Measurements from ENCODE around the gene OLFM2. TPM values are rescaled to one million over a fixed set of nuclear protein-coding genes. Genes with fewer than 3 reads are reported as not detected.
A peak's percentile ranks its signal among the peaks of the same experiment; 100 is the strongest.

Gene OLFM2
- total RNA-seq, 1 experiment from 2014 or later = 1.4 TPM

DNA sequence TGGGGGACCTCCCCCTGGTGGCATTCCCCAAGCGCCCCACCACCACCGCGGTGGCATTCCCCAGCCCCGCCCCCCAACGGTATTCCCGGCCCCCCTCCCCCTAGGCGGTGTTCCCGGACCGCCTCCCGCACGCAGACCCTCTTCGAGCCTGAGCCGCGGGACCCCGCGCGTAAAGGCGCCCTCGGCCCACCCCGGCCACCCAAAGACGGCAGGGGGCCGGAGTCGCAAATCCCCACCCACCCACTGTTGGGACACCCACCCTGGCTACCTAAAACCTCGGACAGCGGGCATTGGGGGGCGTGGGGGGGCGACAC lies 22.4 kb downstream of the OLFM2 start:
- in situ Hi-C loops (cut with HindIII; ENCODE audit: low pct_unique_long_range_greater_than_20kb, low sequenced_read_pairs) = no loop called here
- DNase-seq (ENCODE audit: low read depth) = no peak

DNA sequence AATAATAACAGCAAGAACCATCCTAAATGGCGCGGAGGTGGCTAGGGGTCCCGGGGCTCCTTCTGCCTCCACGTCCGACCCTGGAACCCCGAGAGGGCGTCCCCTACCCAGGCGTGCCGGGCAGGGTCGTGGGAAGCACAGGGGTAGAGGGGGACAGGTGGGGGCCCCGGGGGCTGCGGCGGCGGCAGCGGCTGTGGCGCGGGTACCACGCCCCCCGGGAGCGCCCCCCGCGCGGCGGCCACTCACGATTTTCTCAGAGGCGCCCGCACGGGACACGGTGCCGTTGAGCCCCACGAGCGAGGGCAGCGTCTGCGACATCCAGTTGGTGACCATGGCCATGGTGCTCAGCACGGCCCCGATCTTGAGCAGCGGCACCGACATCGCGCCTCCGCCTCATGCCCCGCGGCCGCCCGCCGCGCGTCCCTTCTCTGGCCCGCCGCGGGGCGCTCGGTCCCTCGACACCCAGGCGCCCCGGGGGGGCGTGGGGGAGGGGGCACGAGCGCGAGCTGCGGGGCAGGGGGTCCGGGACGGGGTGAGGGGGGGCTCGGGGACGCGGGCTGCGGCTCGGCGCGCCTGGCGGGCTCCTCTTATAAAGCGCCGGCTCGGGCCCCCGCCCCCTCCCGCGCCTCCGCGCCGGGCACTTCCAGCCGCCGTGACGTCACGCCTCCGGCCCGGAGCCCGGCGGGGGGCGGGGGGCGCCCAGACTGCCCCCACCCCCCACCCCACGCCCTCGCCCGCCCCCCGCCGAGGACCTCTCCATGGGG lies 22.9 kb downstream of the OLFM2 start:
- in situ Hi-C loops (cut with HindIII; ENCODE audit: low pct_unique_long_range_greater_than_20kb, low sequenced_read_pairs) = no loop called here
- no peak for DNase-seq (ENCODE audit: low read depth)

DNA sequence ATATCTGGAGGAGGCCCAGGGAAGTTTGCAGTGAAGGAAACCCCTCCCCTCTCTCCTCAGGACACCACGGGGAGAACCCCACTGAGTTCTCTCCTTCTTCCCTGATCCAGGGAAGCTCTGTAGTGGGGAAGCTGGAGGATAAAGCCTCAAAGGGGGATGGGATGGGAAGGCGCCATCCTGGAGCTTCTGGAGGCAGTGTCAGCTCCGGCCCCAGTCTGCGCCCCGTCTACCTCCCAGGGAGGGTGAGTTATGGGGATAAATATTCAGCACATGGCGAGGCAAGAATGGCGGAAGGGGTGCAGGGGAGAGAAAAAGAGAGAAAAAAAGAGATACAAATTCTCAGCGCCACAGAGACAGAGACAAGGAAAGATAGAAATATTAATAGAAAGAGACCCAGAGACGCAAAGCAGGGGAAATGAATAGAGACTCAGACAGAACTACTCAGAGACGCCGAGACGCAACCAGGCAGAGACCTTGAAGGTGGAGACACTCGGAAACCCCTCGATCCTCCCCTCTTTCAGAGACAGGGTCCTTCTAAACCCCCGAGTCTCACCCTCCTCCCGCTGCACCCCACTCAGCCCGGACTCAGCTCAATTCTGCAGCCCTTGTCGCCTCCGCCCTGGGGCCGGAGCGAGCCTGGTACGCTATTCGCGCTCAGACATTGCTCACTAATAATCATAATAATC lies 23.6 kb downstream of the OLFM2 start:
- in situ Hi-C loops (cut with HindIII; ENCODE audit: low pct_unique_long_range_greater_than_20kb, low sequenced_read_pairs) = no loop called here
- DNase-seq (ENCODE audit: low read depth) = no peak

- in situ Hi-C loops (cut with HindIII; ENCODE audit: low pct_unique_long_range_greater_than_20kb, low sequenced_read_pairs) = no loop called here
- no peak for DNase-seq (ENCODE audit: low read depth)
Measured at GRCh38 chr19:9911524-9912185, 24.7 kb downstream of the OLFM2 start.

- DNase-seq (ENCODE audit: low read depth) = no peak
- in situ Hi-C loops (cut with HindIII; ENCODE audit: low pct_unique_long_range_greater_than_20kb, low sequenced_read_pairs) = no loop called here
Measured at GRCh38 chr19:9910625-9911024, 25.7 kb downstream of the OLFM2 start.

DNA sequence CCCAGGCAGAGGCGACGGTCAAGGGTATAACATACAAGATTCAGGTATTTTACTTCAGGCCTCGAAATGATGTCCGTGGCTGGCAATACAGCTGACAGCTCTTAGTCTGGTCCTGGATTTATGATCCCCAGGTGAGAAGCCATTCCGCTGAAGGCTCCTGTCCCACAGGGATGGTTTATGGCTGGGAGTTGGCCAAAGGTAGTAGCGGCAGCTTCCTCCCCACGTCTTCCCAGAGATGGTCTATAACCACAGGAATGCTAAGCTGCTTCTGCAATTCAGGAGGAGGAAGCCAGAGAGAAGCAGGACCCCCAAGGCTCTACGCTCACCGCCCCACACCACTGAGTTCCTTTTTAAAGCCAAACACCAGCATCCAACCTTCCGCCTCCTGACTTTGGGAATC lies 27.1 kb downstream of the OLFM2 start:
- DNase-seq (ENCODE audit: low read depth) = no peak
- in situ Hi-C loops (cut with HindIII; ENCODE audit: low pct_unique_long_range_greater_than_20kb, low sequenced_read_pairs) = no loop called here

DNA sequence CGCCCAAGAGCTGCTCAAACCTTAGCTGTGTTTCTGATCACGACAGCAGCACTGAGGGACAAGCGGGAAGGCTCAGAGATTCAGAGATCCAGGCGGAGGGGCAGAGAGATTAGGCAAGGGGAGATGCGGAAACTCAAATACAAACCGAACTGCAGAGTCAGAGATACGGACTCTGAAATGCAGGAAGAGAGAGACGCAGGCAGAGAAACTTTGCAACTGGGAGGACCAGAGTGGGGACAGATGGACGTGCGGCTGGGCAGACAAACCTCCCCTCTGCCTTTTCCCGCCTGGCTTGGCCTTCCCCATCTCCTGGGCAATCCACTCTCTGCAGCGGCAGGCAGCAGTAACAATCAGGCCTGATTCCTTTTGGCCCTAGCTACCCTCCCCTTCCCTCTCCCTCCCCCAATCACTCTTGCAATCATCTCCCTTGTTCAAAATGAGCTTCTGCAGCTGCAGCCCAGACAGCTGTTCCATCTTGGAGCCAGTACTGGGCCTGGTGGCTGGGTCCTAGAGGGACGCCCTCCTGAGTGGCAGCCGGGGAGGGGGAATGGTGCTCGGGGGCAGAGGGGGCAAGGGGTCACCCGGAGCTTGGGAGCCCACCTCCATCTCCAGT lies 29.7 kb downstream of the OLFM2 start:
- in situ Hi-C loops (cut with HindIII; ENCODE audit: low pct_unique_long_range_greater_than_20kb, low sequenced_read_pairs) = no loop called here
- no peak for DNase-seq (ENCODE audit: low read depth)

GRCh38 chr19:9903336-9903735 lies 33.0 kb downstream of the OLFM2 start:
- in situ Hi-C loops (cut with HindIII; ENCODE audit: low pct_unique_long_range_greater_than_20kb, low sequenced_read_pairs) = no loop called here
- peak; percentile 62 for DNase-seq (ENCODE audit: low read depth)

- in situ Hi-C loops (cut with HindIII; ENCODE audit: low pct_unique_long_range_greater_than_20kb, low sequenced_read_pairs) = no loop called here
Measured at GRCh38 chr19:9901642-9902041, 34.7 kb downstream of the OLFM2 start.

DNA sequence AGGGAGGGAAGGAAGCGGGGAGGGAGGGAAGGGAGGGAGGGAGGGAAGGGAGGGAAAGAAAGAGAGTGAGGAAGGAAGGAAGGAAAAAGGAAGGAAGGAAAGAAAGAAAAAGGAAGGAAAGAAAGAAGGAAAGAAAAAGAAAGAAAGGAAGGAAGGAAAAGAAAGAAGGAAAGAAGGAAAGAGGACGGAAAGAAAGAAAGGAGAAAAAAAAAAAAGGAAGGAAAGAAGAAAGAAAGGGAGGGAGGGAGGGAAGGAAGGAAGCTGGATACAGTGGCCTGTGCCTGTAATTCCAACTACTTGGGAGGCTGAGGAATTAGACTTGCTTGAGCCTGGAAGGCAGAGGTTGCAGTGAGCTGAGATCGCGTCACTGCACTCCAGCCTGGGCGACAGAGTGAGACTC lies 35.3 kb downstream of the OLFM2 start:
- DNase-seq (ENCODE audit: low read depth) = no peak
- in situ Hi-C loops (cut with HindIII; ENCODE audit: low pct_unique_long_range_greater_than_20kb, low sequenced_read_pairs) = no loop called here

More at GRCh38 chr19:9901642-9902041, 34.7 kb downstream of the OLFM2 start:
- no peak for DNase-seq (ENCODE audit: low read depth)

GRCh38 chr19:9891609-9892373 lies 44.5 kb downstream of the OLFM2 start:
- no peak for DNase-seq (ENCODE audit: low read depth)
- in situ Hi-C loops (cut with HindIII; ENCODE audit: low pct_unique_long_range_greater_than_20kb, low sequenced_read_pairs) = no loop called here

DNA sequence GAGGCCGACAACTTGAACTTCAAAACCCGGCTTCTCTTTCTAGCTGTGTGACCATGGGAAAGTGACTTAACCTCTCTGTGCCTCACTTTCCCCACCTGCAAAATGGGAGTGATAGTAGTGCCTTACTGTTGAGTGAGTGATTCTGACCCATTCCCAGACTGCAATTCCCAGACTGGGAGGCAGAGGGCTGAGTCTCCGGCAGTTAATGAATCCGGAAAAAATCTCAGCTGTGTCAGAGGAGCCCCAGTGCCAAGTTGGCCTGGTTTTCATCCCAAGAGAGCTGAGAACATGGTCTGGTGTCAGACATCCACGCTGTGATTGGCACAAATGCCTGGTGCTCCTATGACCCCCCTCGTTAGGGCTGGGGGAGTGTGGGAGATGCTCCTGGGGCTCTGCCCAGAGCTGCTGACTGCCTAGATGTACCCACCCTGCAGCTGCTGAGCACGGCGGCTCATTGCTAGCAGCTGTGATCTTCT lies 51.2 kb downstream of the OLFM2 start:
- in situ Hi-C loops (cut with HindIII; ENCODE audit: low pct_unique_long_range_greater_than_20kb, low sequenced_read_pairs) = no loop called here
- no peak for DNase-seq (ENCODE audit: low read depth)

DNA sequence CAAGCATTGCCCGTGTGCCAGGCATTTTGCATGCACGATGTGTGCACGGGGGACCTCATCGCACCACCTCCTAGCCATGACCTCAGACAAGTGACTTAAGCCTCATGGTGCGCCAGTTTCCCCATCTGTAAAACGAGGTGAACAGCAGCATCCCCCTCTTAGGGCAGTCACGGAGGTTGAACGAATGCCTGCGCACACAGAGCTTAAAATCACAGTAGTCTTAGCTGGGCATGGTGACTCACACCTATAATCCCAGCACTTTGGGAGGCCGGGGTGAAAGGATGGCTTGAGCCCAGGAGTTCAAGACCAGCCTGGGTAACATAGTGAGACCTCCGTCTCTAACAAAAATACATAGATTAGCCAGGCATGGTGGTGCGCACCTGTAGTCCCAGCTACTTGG lies 52.6 kb downstream of the OLFM2 start:
- no peak for DNase-seq (ENCODE audit: low read depth)

DNA sequence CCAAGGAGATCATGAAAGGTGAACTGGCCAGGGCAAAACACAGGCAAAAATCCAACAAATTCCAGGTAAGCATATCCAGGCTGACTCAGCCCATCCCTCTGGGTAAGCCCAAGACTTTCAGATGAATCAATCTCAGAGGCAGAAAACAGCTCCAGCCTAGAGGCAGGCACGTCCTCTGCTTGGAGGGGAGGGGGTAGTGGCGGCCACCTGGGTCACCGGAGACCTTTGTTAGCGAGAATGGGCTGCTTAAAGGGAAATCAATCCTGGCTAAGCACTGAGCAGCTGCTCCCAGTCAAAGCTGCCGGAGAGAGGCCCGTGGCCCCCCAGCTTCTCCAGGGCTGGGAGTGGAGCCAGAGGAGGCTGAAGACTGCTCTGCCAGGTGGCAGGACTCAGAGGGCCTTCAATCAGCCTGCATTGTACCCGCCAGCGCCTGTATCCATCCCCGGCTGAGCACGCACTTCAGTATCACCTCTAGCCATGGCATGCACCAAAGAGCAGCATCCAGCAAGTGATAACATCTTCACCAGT lies 53.0 kb downstream of the OLFM2 start:
- DNase-seq (ENCODE audit: low read depth) = no peak
- in situ Hi-C loops (cut with HindIII; ENCODE audit: low pct_unique_long_range_greater_than_20kb, low sequenced_read_pairs) = no loop called here

More for the DNA sequence above, 52.6 kb downstream of the OLFM2 start:
- in situ Hi-C loops (cut with HindIII; ENCODE audit: low pct_unique_long_range_greater_than_20kb, low sequenced_read_pairs) = no loop called here

DNA sequence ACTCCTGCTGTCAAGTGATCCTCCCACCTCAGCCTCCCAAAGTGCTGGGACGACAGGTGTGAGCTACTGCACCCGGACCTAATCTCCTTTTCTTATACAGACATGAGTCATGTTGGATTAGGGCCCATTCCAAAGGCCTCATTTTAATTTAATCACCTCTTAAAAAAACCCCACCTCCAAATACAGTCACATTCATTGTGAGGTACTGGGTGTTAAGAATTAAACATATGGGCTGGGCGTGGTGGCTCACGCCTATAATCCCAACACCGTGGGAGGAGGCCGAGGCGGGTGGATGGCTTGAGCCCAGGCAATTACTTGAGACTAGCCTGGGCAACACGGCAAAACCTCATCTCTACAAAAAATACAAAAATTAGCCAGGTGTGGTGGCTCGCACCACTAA lies 54.6 kb downstream of the OLFM2 start:
- in situ Hi-C loops (cut with HindIII; ENCODE audit: low pct_unique_long_range_greater_than_20kb, low sequenced_read_pairs) = no loop called here
- no peak for DNase-seq (ENCODE audit: low read depth)

DNA sequence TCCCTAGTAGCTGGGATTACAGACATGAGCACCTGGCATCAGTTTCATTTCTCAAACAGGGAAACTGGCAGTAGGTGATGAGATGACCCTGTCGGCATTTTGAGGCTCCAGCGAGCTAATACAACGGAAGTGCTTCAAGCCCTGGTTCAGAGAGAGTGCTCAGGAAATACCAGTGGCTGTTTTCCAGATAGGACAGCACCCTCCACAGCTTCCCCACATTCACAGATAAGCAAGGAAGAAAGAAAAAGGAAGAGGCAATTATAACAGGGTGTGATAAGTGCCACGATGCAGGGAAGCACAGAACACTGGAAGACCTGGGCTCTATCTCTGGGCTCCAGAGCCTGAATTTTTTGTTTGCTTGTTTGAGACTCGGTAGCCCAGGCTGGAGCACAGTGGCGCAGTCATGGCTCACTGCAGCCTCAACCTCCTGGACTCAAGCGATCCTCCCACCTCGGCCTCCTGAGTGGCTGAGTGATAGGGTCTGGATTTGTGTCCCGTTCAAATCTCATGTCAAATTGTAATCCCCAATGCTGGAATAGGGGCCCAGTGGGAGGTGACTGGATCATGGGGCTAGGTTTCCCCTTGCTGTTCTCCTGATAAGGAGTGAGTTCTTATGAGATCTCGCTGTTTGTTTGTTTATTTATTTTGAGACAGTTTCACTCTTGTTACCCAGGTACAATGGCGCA lies 57.7 kb downstream of the OLFM2 start:
- no peak for DNase-seq (ENCODE audit: low read depth)
- in situ Hi-C loops (cut with HindIII; ENCODE audit: low pct_unique_long_range_greater_than_20kb, low sequenced_read_pairs) = no loop called here

- no peak for DNase-seq (ENCODE audit: low read depth)
Measured at GRCh38 chr19:9877780-9878510, 58.4 kb downstream of the OLFM2 start.

More at GRCh38 chr19:9877780-9878510, 58.4 kb downstream of the OLFM2 start:
- in situ Hi-C loops (cut with HindIII; ENCODE audit: low pct_unique_long_range_greater_than_20kb, low sequenced_read_pairs) = no loop called here

Measured in Caki2 (cell line).